Measurements from ENCODE around the gene CRB2. TPM values are rescaled to one million over a fixed set of nuclear protein-coding genes. Genes with fewer than 3 reads are reported as not detected.
A peak's percentile ranks its signal among the peaks of the same experiment; 100 is the strongest.

The CRB2 gene
- total and polyA plus RNA-seq, 2 of the 13 experiments (the other 11 are each of a cell fraction or from before 2014, with no cell fraction given), result 0.01 to 0.29 TPM

DNA sequence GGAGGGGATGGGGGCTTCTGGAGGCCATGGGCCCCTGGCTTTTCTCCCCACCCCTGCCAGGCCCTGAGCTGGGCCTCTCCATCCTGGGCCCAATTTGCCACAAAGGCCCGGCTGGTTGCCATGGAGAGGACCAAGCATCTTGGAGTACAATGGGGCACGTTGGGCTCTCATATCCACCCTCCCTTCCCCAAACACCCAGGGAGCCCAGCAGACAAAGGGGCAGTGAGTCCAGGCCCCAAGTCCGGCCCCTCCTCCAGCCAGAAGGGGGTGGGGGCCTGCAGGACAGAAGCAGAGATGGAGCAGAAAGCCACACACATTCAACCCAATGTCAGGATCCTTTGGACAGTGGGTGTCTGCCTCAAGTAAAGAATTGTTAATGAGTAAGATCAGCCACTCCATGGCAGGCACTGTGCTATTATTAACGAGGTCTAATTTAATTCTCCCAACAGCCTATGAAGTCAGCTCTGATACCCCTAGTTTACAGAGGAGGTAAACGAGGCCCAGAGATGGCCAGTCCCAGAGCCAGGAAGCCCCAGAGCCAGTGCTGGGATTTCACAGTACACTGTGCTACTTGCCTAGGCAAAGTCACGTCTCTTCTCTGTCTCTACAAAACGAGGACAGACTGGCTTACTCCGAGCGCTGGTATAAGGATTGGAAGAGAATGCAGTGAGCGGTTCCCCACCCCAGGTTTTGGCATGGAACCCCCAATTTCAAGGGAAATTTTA is 2.3 kb downstream of the CRB2 start:
- WGBS (ENCODE audit: low lambda C conversion rate), result 4% methylated on average over 10 of the region's 10 CpGs
- in situ Hi-C loops (cut with HindIII; ENCODE audit: extremely low pct_ligation_motif_present, low pct_unique_long_range_greater_than_20kb), result no loop called here

More for the DNA sequence above, 2.3 kb downstream of the CRB2 start:
- H3K27me3 ChIP-seq (ENCODE audit: control insufficient read depth in 1 of 2, insufficient read depth in 2 of 2, low read length in 2 of 2), result peaks cover 1 to 25% of the 10 kb centered on the region in 2 experiments; a peak in 4 of 5 replicates
- no peak overlapping the region for H2AFZ ChIP-seq (ENCODE audit: low read length)
- H3K9me3 ChIP-seq (ENCODE audit: low read length), result no peaks in the 10 kb centered on the region
- peaks cover 88% of the 10 kb centered on the region for H3K4me1 ChIP-seq (ENCODE audit: insufficient read depth, low read length)
- intact Hi-C loops (cut with micrococcal nuclease; ENCODE audit: unreplicated experiment), result no loop called here
- POLR2A ChIA-PET, result no interaction called here
- no peaks in the 10 kb centered on the region for H4K20me1 ChIP-seq (ENCODE audit: insufficient read depth, low read length)
- H3K4me2 ChIP-seq (ENCODE audit: low read depth, low read length), result peak overlapping the region; percentile 51; the same call in 1 of the 2 replicates
- no peak overlapping the region for H3K27ac ChIP-seq (ENCODE audit: extremely low read length, insufficient read depth, low read length)
- TF ChIP-seq SRSF4 (IDR thresholded peaks at IDR 0.05; ENCODE audit: low read depth, low read length, poor library complexity, severe bottlenecking) (no peak), MTF2 (CRISPR knock-in tag; IDR thresholded peaks at IDR 0.05; ENCODE audit: borderline replicate concordance) (no peak), HNRNPL (IDR thresholded peaks at IDR 0.05; ENCODE audit: low read depth, low read length) (no peak), TRIM24 (CRISPR knock-in tag; IDR thresholded peaks at IDR 0.05) (no peak), PPARG (CRISPR knock-in tag; conservative IDR thresholded peaks at IDR 0.05) (no peak), KLF15 (CRISPR knock-in tag; IDR thresholded peaks at IDR 0.05; ENCODE audit: borderline replicate concordance) (no peak)
- TF ChIP-seq, protein P1, sequence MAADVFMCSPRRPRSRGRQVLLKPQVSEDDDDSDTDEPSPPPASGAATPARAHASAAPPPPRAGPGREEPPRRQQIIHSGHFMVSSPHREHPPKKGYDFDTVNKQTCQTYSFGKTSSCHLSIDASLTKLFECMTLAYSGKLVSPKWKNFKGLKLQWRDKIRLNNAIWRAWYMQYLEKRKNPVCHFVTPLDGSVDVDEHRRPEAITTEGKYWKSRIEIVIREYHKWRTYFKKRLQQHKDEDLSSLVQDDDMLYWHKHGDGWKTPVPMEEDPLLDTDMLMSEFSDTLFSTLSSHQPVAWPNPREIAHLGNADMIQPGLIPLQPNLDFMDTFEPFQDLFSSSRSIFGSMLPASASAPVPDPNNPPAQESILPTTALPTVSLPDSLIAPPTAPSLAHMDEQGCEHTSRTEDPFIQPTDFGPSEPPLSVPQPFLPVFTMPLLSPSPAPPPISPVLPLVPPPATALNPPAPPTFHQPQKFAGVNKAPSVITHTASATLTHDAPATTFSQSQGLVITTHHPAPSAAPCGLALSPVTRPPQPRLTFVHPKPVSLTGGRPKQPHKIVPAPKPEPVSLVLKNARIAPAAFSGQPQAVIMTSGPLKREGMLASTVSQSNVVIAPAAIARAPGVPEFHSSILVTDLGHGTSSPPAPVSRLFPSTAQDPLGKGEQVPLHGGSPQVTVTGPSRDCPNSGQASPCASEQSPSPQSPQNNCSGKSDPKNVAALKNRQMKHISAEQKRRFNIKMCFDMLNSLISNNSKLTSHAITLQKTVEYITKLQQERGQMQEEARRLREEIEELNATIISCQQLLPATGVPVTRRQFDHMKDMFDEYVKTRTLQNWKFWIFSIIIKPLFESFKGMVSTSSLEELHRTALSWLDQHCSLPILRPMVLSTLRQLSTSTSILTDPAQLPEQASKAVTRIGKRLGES (CRISPR knock-in tag; IDR thresholded peaks at IDR 0.05; ENCODE audit: borderline replicate concordance), result no peak
- TF ChIP-seq, protein P2, sequence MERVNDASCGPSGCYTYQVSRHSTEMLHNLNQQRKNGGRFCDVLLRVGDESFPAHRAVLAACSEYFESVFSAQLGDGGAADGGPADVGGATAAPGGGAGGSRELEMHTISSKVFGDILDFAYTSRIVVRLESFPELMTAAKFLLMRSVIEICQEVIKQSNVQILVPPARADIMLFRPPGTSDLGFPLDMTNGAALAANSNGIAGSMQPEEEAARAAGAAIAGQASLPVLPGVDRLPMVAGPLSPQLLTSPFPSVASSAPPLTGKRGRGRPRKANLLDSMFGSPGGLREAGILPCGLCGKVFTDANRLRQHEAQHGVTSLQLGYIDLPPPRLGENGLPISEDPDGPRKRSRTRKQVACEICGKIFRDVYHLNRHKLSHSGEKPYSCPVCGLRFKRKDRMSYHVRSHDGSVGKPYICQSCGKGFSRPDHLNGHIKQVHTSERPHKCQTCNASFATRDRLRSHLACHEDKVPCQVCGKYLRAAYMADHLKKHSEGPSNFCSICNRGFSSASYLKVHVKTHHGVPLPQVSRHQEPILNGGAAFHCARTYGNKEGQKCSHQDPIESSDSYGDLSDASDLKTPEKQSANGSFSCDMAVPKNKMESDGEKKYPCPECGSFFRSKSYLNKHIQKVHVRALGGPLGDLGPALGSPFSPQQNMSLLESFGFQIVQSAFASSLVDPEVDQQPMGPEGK (CRISPR knock-in tag; IDR thresholded peaks at IDR 0.05), result 0 out of 2 replicates have a peak, but pooled peaks have one; percentile 35
- TF ChIP-seq, protein P3, sequence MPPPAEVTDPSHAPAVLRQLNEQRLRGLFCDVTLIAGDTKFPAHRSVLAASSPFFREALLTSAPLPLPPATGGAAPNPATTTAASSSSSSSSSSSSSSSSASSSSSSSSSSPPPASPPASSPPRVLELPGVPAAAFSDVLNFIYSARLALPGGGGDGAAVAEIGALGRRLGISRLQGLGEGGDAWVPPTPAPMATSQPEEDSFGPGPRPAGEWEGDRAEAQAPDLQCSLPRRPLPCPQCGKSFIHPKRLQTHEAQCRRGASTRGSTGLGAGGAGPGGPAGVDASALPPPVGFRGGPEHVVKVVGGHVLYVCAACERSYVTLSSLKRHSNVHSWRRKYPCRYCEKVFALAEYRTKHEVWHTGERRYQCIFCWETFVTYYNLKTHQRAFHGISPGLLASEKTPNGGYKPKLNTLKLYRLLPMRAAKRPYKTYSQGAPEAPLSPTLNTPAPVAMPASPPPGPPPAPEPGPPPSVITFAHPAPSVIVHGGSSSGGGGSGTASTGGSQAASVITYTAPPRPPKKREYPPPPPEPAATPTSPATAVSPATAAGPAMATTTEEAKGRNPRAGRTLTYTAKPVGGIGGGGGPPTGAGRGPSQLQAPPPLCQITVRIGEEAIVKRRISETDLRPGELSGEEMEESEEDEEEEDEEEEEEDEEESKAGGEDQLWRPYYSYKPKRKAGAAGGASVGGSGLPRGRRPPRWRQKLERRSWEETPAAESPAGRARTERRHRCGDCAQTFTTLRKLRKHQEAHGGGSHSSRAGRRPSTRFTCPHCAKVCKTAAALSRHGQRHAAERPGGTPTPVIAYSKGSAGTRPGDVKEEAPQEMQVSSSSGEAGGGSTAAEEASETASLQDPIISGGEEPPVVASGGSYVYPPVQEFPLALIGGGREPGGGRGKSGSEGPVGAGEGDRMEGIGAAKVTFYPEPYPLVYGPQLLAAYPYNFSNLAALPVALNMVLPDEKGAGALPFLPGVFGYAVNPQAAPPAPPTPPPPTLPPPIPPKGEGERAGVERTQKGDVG (CRISPR knock-in tag; IDR thresholded peaks at IDR 0.05; ENCODE audit: borderline replicate concordance), result no peak
- ATAC-seq (no peak), DNase-seq (ENCODE audit: low spot score) (no peak), FAIRE-seq (no peak)
- CTCF ChIA-PET (ENCODE audit: low intra/inter-chr PET ratio, low total read pairs), result no interaction called here
- H3K36me3 ChIP-seq (replicated peaks in 1 of 2; ENCODE audit: control insufficient read depth in 1 of 2, insufficient read depth in 2 of 2, low read length in 2 of 2), result no peaks in the 10 kb centered on the region
- BruUV-seq (replicated peaks), result no TSS peak
- H3K4me3 ChIP-seq (replicated peaks in 1 of 3; ENCODE audit: insufficient read depth in 1 of 3, low read depth in 2 of 3, low read length in 3 of 3), result 0 out of 6 replicates have a peak overlapping the region, but pooled peaks of 1 of the 3 experiments have one; percentile 3
- H3K9ac ChIP-seq (ENCODE audit: insufficient read depth, low read depth, low read length), result no peak overlapping the region
- no peaks in the 10 kb centered on the region for H3K79me2 ChIP-seq (ENCODE audit: insufficient read depth, low read length)
